Measurements from ENCODE around the gene SEC14L2. TPM values are rescaled to one million over a fixed set of nuclear protein-coding genes. Genes with fewer than 3 reads are reported as not detected.

SEC14L2 gene
- total RNA-seq, 1 experiment from 2014 or later = 9.4 TPM

GRCh38 chr22:30472994-30473720 is 76.3 kb downstream of the SEC14L2 start:
- H3K4me1 ChIP-seq = no peaks in the 10 kb centered on the region
- CTCF ChIA-PET = interaction anchor here (0.7 kb wide), 1 partner anchor 41 kb away, joined by 3 read pairs; no protein-coding TSS in a partner anchor
- no peak overlapping the region for H3K4me3 Mint-ChIP-seq (ENCODE audit: unreplicated experiment)

DNA sequence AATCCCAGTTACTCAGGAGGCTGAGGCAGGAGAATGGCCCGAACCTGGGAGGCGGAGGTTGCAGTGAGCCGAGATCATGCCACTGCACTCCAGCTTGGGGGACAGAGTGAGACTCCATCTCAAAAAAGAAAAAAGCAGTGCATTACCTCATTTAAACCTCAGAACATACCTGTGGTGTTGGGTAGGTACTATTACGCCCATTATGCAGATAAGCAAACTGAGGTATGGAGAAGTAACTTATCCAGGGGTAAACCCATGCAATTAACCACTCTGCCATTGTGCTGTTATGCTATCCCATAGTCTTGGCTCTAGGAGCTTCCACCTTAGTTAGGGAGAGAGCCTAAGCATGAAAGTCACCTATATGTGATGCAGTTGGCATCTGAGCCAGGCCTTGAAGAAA is 77.3 kb downstream of the SEC14L2 start:
- Histone ChIP-seq H3K27me3 (replicated peaks; ENCODE audit: control insufficient read depth, insufficient read depth, low read length) (no peaks in the 10 kb centered on the region), H3K9me3 (no peaks in the 10 kb centered on the region), H3K4me3 (ENCODE audit: low read depth, low read length) (no peak overlapping the region), H3K4me1 (no peaks in the 10 kb centered on the region), H3K36me3 (ENCODE audit: control insufficient read depth, insufficient read depth, low read length) (no peaks in the 10 kb centered on the region)
- BruUV-seq (replicated peaks) = no TSS peak
- ChIA-PET POLR2A (no interaction called here), CTCF (interaction anchor here (1.8 kb wide), 1 partner anchor 16 kb away, joined by 5 read pairs; no protein-coding TSS in a partner anchor)
- TF ChIP-seq CTCF (IDR thresholded peaks at IDR 0.05; ENCODE audit: insufficient read depth in 1 of 2, low read depth in 1 of 2, low read length in 1 of 2, severe bottlenecking in 1 of 2, unreplicated experiment in 1 of 2) = no peak
- Mint-ChIP-seq H3K36me3 (ENCODE audit: insufficient read depth, unreplicated experiment) (no peaks in the 10 kb centered on the region), H3K27me3 (ENCODE audit: insufficient read depth, unreplicated experiment) (peaks cover 10% of the 10 kb centered on the region), H3K4me3 (ENCODE audit: unreplicated experiment) (no peak overlapping the region), H3K27ac (ENCODE audit: unreplicated experiment) (no peak overlapping the region), H3K9me3 (ENCODE audit: unreplicated experiment) (no peaks in the 10 kb centered on the region), H3K4me1 (ENCODE audit: low read depth, unreplicated experiment) (no peaks in the 10 kb centered on the region)
- intact Hi-C loops (cut with micrococcal nuclease; ENCODE audit: unreplicated experiment) = no loop called here
- no peak for DNase-seq

More at GRCh38 chr22:30472994-30473720, 76.3 kb downstream of the SEC14L2 start:
- no TSS peak for BruUV-seq (replicated peaks)
- no peak for DNase-seq
- H3K36me3 Mint-ChIP-seq (ENCODE audit: insufficient read depth, unreplicated experiment) = no peaks in the 10 kb centered on the region
- H3K9me3 Mint-ChIP-seq (ENCODE audit: unreplicated experiment) = no peaks in the 10 kb centered on the region
- no peak for TF ChIP-seq CTCF (IDR thresholded peaks at IDR 0.05; ENCODE audit: insufficient read depth in 1 of 2, low read depth in 1 of 2, low read length in 1 of 2, severe bottlenecking in 1 of 2, unreplicated experiment in 1 of 2)
- no peaks in the 10 kb centered on the region for H3K4me1 Mint-ChIP-seq (ENCODE audit: low read depth, unreplicated experiment)
- H3K27me3 ChIP-seq (replicated peaks; ENCODE audit: control insufficient read depth, insufficient read depth, low read length) = no peaks in the 10 kb centered on the region
- POLR2A ChIA-PET = no interaction called here
- no peak overlapping the region for H3K4me3 ChIP-seq (ENCODE audit: low read depth, low read length)
- H3K27me3 Mint-ChIP-seq (ENCODE audit: insufficient read depth, unreplicated experiment) = peaks cover 10% of the 10 kb centered on the region
- H3K36me3 ChIP-seq (ENCODE audit: control insufficient read depth, insufficient read depth, low read length) = no peaks in the 10 kb centered on the region
- intact Hi-C loops (cut with micrococcal nuclease; ENCODE audit: unreplicated experiment) = no loop called here
- no peaks in the 10 kb centered on the region for H3K9me3 ChIP-seq
- H3K27ac Mint-ChIP-seq (ENCODE audit: unreplicated experiment) = no peak overlapping the region

Other genes starting within 250 kb of the SEC14L2 start
- gene LIF, start 150.3 kb upstream of the SEC14L2 start, total RNA-seq (2022) = 8.0 and 9.7 TPM in 2 replicates
- gene OSM, start 130.2 kb upstream of the SEC14L2 start, total RNA-seq (2022) = not detected in 2 replicates
- gene CASTOR1, start 107.5 kb upstream of the SEC14L2 start, total RNA-seq (2022) = 6.3 and 7.4 TPM in 2 replicates
- gene TBC1D10A, start 70.1 kb upstream of the SEC14L2 start, total RNA-seq (2022) = 11.1 and 12.2 TPM in 2 replicates
- 182 and 188 TPM in 2 replicates for gene SF3A1, start 40.1 kb upstream of the SEC14L2 start, total RNA-seq (2022)
- 4.8 and 4.9 TPM in 2 replicates for gene CCDC157, start 40.0 kb upstream of the SEC14L2 start, total RNA-seq (2022)
- gene RNF215, start 9.6 kb upstream of the SEC14L2 start, total RNA-seq (2022) = 12.8 and 14.2 TPM in 2 replicates
- 20.6 and 23.0 TPM in 2 replicates for gene MTFP1, start 28.8 kb downstream of the SEC14L2 start, total RNA-seq (2022)
- not detected in 2 replicates for gene SEC14L3, start 75.0 kb downstream of the SEC14L2 start, total RNA-seq (2022)
- not detected in 2 replicates for gene SEC14L4, start 108.7 kb downstream of the SEC14L2 start, total RNA-seq (2022)
- 0.14 TPM in 1 of 2 replicates, not detected in the other for gene SEC14L6, start 149.7 kb downstream of the SEC14L2 start, total RNA-seq (2022)
- gene GAL3ST1, start 177.6 kb downstream of the SEC14L2 start, total RNA-seq (2022) = 8.9 and 14.2 TPM in 2 replicates
- gene PES1, start 194.9 kb downstream of the SEC14L2 start, total RNA-seq (2022) = 110 and 117 TPM in 2 replicates
- gene TCN2, start 210.2 kb downstream of the SEC14L2 start, total RNA-seq (2022) = 11.9 and 13.8 TPM in 2 replicates
- gene SLC35E4, start 238.8 kb downstream of the SEC14L2 start, total RNA-seq (2022) = 0.27 and 0.74 TPM in 2 replicates

Data from Caco-2 (cell line).